HFFc6 (cell line): ENCODE measurements around the gene THSD4. TPM values are rescaled to one million over a fixed set of nuclear protein-coding genes. Genes with fewer than 3 reads are reported as not detected.

Experiments
- DNase-seq: peaks from one replicate; pipeline ENCODE4 v3.0.0-alpha.2; 2018
- H3K27ac Mint-ChIP-seq: 2 replicates; pipeline ENCODE4 v1.8.0; 2020; ENCODE audit warnings: mild to moderate bottlenecking, mixed read lengths
- H3K27me3 Mint-ChIP-seq: 2 replicates; pipeline ENCODE4 v1.8.0; 2021; ENCODE audit warnings: mild to moderate bottlenecking, moderate library complexity, mixed read lengths; ENCODE audit not compliant: insufficient read depth
- H3K36me3 Mint-ChIP-seq: 2 replicates; pipeline ENCODE4 v1.8.0; 2021; ENCODE audit warnings: low read depth, mixed read lengths
- H3K4me1 Mint-ChIP-seq: 2 replicates; pipeline ENCODE4 v1.8.0; 2020; ENCODE audit warnings: low read depth, mixed read lengths
- H3K4me3 Mint-ChIP-seq: 2 replicates; pipeline ENCODE4 v1.8.0; 2020; ENCODE audit warnings: mild to moderate bottlenecking, moderate library complexity, mixed read lengths
- H3K9me3 Mint-ChIP-seq: 2 replicates; pipeline ENCODE4 v1.8.0; 2020; ENCODE audit warnings: mild to moderate bottlenecking, mixed read lengths
- total RNA-seq, 6 experiments: library from RNA; stranded (reverse); fragmentation: NEBNext Ultra II Directional; extraction: Animal tissue kit (Norgen Biotek cat#: 25700); gene quantifications; 2 replicates in 1 of 6; 3 replicates in 5 of 6; pipeline ENCODE4 v1.2.3, GENCODE V29; 2021
- TF ChIP-seq, protein P1 (sequence below): fragments of 200-600 bp; sonication (generic); IDR thresholded peaks from 2 replicates; pipeline ENCODE4 v1.5.0; 2021; ENCODE audit warnings: antibody characterized with exemption, mild to moderate bottlenecking

Gene THSD4
- total RNA-seq, 6 experiments from 2014 or later, result 32.7 to 39.1 (median 36.4) TPM

DNA sequence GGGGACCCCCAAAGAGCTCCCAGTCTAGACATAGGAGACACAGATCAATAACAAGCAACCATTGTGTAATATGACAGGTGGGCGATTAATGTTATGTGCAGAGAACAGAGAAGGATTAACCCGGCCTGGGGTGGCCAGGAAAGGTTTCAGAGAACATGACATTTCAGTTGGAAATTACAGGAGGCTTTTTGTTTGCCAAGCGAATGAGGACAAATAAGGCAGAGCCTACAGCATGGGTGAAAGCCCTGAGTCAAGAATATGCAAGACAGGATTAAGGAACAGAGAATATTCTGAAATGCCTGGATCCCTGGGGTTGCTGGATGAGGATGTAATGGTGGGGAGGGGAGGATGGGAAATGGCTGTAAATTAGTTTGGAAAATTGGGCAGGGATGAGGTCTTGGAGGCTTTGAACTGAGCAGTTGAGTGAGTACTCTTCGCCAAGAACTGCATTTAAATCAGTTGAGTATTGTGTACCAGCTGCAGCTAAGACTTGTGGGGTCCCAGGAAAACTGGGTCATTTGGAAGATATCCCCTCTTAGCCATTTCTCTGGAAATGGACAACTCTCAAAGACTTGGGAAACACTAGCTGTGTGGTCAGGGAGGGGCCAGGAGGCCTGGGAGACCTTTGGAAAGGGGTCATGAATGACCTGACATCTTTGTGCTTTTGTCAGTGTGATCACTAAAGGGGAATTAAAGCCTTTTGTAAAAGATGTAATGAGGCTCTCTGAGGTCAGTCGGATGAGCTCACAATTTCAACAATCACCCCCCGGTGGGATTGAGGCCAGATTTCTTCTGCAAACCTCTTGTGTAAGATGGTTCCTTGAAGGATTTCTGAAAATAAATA, 496.5 kb downstream of the THSD4 start:
- no peaks in the 10 kb centered on the region for H3K36me3 Mint-ChIP-seq
- H3K9me3 Mint-ChIP-seq, result no peaks in the 10 kb centered on the region
- no peak overlapping the region for H3K27ac Mint-ChIP-seq
- TF ChIP-seq, protein P1, sequence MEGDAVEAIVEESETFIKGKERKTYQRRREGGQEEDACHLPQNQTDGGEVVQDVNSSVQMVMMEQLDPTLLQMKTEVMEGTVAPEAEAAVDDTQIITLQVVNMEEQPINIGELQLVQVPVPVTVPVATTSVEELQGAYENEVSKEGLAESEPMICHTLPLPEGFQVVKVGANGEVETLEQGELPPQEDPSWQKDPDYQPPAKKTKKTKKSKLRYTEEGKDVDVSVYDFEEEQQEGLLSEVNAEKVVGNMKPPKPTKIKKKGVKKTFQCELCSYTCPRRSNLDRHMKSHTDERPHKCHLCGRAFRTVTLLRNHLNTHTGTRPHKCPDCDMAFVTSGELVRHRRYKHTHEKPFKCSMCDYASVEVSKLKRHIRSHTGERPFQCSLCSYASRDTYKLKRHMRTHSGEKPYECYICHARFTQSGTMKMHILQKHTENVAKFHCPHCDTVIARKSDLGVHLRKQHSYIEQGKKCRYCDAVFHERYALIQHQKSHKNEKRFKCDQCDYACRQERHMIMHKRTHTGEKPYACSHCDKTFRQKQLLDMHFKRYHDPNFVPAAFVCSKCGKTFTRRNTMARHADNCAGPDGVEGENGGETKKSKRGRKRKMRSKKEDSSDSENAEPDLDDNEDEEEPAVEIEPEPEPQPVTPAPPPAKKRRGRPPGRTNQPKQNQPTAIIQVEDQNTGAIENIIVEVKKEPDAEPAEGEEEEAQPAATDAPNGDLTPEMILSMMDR, result no peak
- no peak overlapping the region for H3K4me3 Mint-ChIP-seq
- peaks cover 8% of the 10 kb centered on the region for H3K27me3 Mint-ChIP-seq
- DNase-seq, result no peak
- H3K4me1 Mint-ChIP-seq, result peaks cover 12% of the 10 kb centered on the region

DNA sequence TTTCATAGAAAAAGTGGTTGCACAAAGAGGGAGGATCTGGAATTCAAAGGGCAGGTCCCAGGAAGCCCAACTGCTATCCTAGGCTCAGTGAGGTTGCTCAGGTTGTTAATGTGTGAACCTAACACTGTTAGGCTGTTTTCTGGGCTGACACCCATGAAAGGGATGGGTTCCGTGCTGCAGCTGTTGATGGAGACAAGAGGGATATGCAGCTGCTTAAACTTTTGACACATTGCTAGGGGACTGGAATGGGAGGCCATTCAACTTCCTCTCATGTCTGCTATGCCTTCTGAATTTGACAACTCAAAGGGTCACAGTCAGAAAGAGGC, 497.1 kb downstream of the THSD4 start:
- Mint-ChIP-seq H3K4me1 (peaks cover 12% of the 10 kb centered on the region), H3K36me3 (no peaks in the 10 kb centered on the region), H3K4me3 (no peak overlapping the region), H3K9me3 (no peaks in the 10 kb centered on the region), H3K27me3 (peaks cover 8% of the 10 kb centered on the region), H3K27ac (no peak overlapping the region)
- no peak for DNase-seq
- TF ChIP-seq, protein P1, result no peak

DNA sequence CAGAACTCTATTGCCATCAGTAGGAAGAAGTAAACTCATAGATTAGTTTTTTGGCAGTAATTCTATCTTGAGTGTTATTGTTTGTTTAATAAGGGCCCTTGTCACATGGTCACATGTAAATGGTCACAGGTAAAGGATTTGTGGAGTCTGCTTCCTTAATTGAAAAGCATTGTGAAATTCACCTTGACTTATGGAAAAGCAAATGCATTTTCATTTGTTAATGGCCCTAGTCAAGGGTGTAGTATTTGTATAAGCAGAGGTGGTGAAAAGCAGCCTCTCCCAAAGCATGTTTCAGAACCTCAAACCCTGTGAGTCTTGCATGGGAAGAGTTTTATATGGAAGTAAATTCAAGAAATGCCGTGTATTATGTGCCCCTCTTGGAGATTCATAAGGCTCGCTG, 497.6 kb downstream of the THSD4 start:
- no peak for DNase-seq
- Mint-ChIP-seq H3K36me3 (no peaks in the 10 kb centered on the region), H3K27me3 (peaks cover 6% of the 10 kb centered on the region), H3K4me1 (peaks cover 12% of the 10 kb centered on the region), H3K9me3 (no peaks in the 10 kb centered on the region), H3K27ac (no peak overlapping the region), H3K4me3 (no peak overlapping the region)
- TF ChIP-seq, protein P1, result no peak

DNA sequence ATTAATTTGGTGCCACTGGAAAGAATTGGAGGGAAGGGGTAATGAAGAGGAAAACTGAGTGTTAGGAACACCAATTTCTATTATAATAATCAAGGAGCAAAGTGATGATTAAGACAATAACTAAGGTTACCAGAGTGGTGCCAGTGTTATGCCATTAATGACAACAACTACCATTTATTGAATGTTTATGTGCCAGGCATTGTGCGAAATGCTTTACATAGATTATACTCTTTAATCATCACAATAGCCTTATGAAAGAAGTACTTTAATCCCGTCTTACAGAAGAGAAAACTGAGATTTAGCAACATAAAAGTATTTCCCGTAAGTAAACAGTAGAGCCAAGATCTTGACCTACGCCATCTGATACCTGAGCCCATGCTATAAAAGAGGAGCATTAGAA, 507.8 kb downstream of the THSD4 start:
- no peak overlapping the region for H3K4me3 Mint-ChIP-seq
- peaks cover 12% of the 10 kb centered on the region for H3K4me1 Mint-ChIP-seq
- H3K36me3 Mint-ChIP-seq, result peaks cover 14% of the 10 kb centered on the region; the same call in 1 of the 2 replicates
- peaks cover 3% of the 10 kb centered on the region for H3K27me3 Mint-ChIP-seq
- no peak overlapping the region for H3K27ac Mint-ChIP-seq
- DNase-seq, result no peak
- TF ChIP-seq, protein P1, result no peak
- no peaks in the 10 kb centered on the region for H3K9me3 Mint-ChIP-seq

DNA sequence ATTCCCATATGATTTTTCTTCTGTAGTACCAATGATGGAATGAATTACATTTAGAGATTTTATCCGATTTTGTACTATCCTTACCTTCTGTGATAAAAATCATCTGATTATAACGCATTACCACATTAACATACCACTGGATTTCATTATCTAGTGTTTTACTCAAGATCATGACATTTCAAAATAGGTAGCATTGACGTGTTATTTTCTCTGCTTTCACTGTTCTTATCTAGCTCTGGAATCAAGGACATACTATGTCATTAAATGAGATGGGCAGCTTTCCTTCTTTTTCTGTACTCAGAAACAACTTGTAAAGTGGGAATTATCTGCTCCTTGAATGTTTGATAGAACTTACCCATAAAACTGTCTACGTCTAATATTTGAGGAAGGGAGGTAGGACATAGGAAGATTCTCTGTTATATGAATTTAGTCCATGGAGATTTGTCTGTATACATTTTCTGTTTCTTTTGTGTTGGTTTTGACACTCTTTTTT, 511.4 kb downstream of the THSD4 start:
- peaks cover 3% of the 10 kb centered on the region for H3K27me3 Mint-ChIP-seq
- no peaks in the 10 kb centered on the region for H3K9me3 Mint-ChIP-seq
- H3K36me3 Mint-ChIP-seq, result peaks cover 15% of the 10 kb centered on the region; the same call in 1 of the 2 replicates
- no peak for DNase-seq
- no peak overlapping the region for H3K27ac Mint-ChIP-seq
- no peak overlapping the region for H3K4me3 Mint-ChIP-seq
- H3K4me1 Mint-ChIP-seq, result peaks cover 13% of the 10 kb centered on the region
- TF ChIP-seq, protein P1, result no peak
